Parathyroid adenoma (tissue), 2 donors: Measurements from ENCODE around the gene CLN3.

Experiments
- H2AFZ ChIP-seq: fragments of 300-600 bp; sonication (generic); one replicate; pipeline ENCODE4 v1.7.0; 2017; ENCODE audit warnings: antibody characterized with exemption, mild to moderate bottlenecking
- H3K27ac ChIP-seq: fragments of 300-600 bp; sonication (generic); one replicate; pipeline ENCODE4 v1.7.0; 2017
- H3K27me3 ChIP-seq: fragments of 300-600 bp; sonication (generic); one replicate; pipeline ENCODE4 v1.7.0; 2017; ENCODE audit warnings: low read length; ENCODE audit not compliant: control insufficient read depth, insufficient read depth
- H3K36me3 ChIP-seq: fragments of 300-600 bp; sonication (generic); one replicate; pipeline ENCODE4 v1.7.0; 2017; ENCODE audit warnings: low read length; ENCODE audit not compliant: control insufficient read depth, insufficient read depth
- H3K4me1 ChIP-seq: fragments of 300-600 bp; sonication (generic); one replicate; pipeline ENCODE4 v1.7.0; 2017; ENCODE audit warnings: control low read depth
- H3K4me2 ChIP-seq: fragments of 300-600 bp; sonication (generic); one replicate; pipeline ENCODE4 v1.7.0; 2017; ENCODE audit warnings: low read length
- H3K4me3 ChIP-seq: fragments of 300-600 bp; sonication (generic); one replicate; pipeline ENCODE4 v1.7.0; 2017; ENCODE audit warnings: low read depth, low read length
- H3K79me2 ChIP-seq: fragments of 300-600 bp; sonication (generic); one replicate; pipeline ENCODE4 v1.7.0; 2017; ENCODE audit warnings: control low read depth
- H3K9ac ChIP-seq: fragments of 300-600 bp; sonication (generic); one replicate; pipeline ENCODE4 v1.7.0; 2017; ENCODE audit warnings: mild to moderate bottlenecking
- H3K9me3 ChIP-seq: fragments of 300-600 bp; sonication (generic); one replicate; pipeline ENCODE4 v1.7.0; 2017; ENCODE audit warnings: low read length; ENCODE audit not compliant: control insufficient read depth
- CTCF ChIP-seq: fragments of 300-600 bp; sonication (generic); IDR thresholded peaks from one replicate; pipeline ENCODE4 v1.7.0; 2017; ENCODE audit warnings: antibody characterized with exemption, mild to moderate bottlenecking
- donor health status: primary hyperparathyroidism.

CLN3 gene

GRCh38 chr16:28499854-28500253, 8.0 kb upstream of the CLN3 start:
- H2AFZ ChIP-seq: no peak overlapping the region
- no peak overlapping the region for H3K4me2 ChIP-seq
- H3K79me2 ChIP-seq: no peaks in the 10 kb centered on the region
- no peaks in the 10 kb centered on the region for H3K36me3 ChIP-seq
- TF ChIP-seq CTCF: no peak
- H3K27me3 ChIP-seq: no peaks in the 10 kb centered on the region
- H3K4me3 ChIP-seq: no peak overlapping the region
- H3K9ac ChIP-seq: no peak overlapping the region
- no peaks in the 10 kb centered on the region for H3K9me3 ChIP-seq
- no peak overlapping the region for H3K27ac ChIP-seq
- no peaks in the 10 kb centered on the region for H3K4me1 ChIP-seq

GRCh38 chr16:28498666-28499381, 7.0 kb upstream of the CLN3 start:
- no peak for TF ChIP-seq CTCF
- Histone ChIP-seq H3K9me3 (no peaks in the 10 kb centered on the region), H3K9ac (no peak overlapping the region), H3K4me1 (no peaks in the 10 kb centered on the region), H3K4me2 (no peak overlapping the region), H3K36me3 (no peaks in the 10 kb centered on the region), H3K4me3 (no peak overlapping the region), H3K27me3 (no peaks in the 10 kb centered on the region), H2AFZ (no peak overlapping the region), H3K27ac (no peak overlapping the region), H3K79me2 (no peaks in the 10 kb centered on the region)

GRCh38 chr16:28497861-28498599, 6.2 kb upstream of the CLN3 start:
- H3K9ac ChIP-seq: no peak overlapping the region
- no peak overlapping the region for H3K4me2 ChIP-seq
- H3K4me1 ChIP-seq: no peaks in the 10 kb centered on the region
- no peak overlapping the region for H3K4me3 ChIP-seq
- H2AFZ ChIP-seq: no peak overlapping the region
- no peaks in the 10 kb centered on the region for H3K36me3 ChIP-seq
- H3K9me3 ChIP-seq: no peaks in the 10 kb centered on the region
- no peaks in the 10 kb centered on the region for H3K27me3 ChIP-seq
- no peak overlapping the region for H3K27ac ChIP-seq
- no peaks in the 10 kb centered on the region for H3K79me2 ChIP-seq
- TF ChIP-seq CTCF: no peak

- Histone ChIP-seq H3K4me1 (no peaks in the 10 kb centered on the region), H3K4me3 (no peak overlapping the region), H3K79me2 (no peaks in the 10 kb centered on the region), H3K27me3 (no peaks in the 10 kb centered on the region), H3K4me2 (no peak overlapping the region), H3K9me3 (no peaks in the 10 kb centered on the region), H3K9ac (no peak overlapping the region), H3K27ac (no peak overlapping the region), H2AFZ (no peak overlapping the region), H3K36me3 (no peaks in the 10 kb centered on the region)
- no peak for TF ChIP-seq CTCF
Observed at GRCh38 chr16:28497386-28497785, 5.5 kb upstream of the CLN3 start.
